ENCODE measurements around the gene CASP12. TPM values are rescaled to one million over a fixed set of nuclear protein-coding genes. Genes with fewer than 3 reads are reported as not detected.

Gene CASP12
- polyA plus RNA-seq, 2 of the 4 experiments (the other 2 are of a cell fraction): not detected

GRCh38 chr11:104925850-104926249 is 27.6 kb upstream of the CASP12 start:
- CTCF ChIA-PET: no interaction called here
- FAIRE-seq (no peak), ATAC-seq (no peak), DNase-seq (ENCODE audit: low read depth in 1 of 2, low spot score in 1 of 2) (no peak)
- H3K4me1 ChIP-seq: no peaks in the 10 kb centered on the region
- no CpG with 5 or more reads among the region's 6 CpGs for WGBS (ENCODE audit: missing lambda C conversion rate)
- H3K9me3 ChIP-seq: no peaks in the 10 kb centered on the region
- no peak overlapping the region for H3K27ac ChIP-seq
- no peak overlapping the region for H3K4me3 ChIP-seq
- TF ChIP-seq FOXS1 (CRISPR knock-in tag; IDR thresholded peaks at IDR 0.05) (no peak), CHD2 (IDR thresholded peaks at IDR 0.05; ENCODE audit: low read length, partially characterized antibody) (no peak), CBX2 (IDR thresholded peaks at IDR 0.05; ENCODE audit: borderline replicate concordance, low read depth) (no peak), PHF8 (IDR thresholded peaks at IDR 0.05; ENCODE audit: borderline replicate concordance, low read depth) (no peak), FOSB (CRISPR knock-in tag; IDR thresholded peaks at IDR 0.05) (no peak), POLR2AphosphoS2 (conservative IDR thresholded peaks at IDR 0.05; ENCODE audit: low read length) (no peak), REST (IDR thresholded peaks at IDR 0.05) (no peak), JUNB (IDR thresholded peaks at IDR 0.05) (no peak), FOSL2 (IDR thresholded peaks at IDR 0.05) (no peak), FOSL2 (CRISPR knock-in tag; IDR thresholded peaks at IDR 0.05) (no peak), ZFP36 (IDR thresholded peaks at IDR 0.05; ENCODE audit: borderline replicate concordance, partially characterized antibody) (no peak), PBX3 (IDR thresholded peaks at IDR 0.05) (no peak), SREBF2 (IDR thresholded peaks at IDR 0.05) (no peak)
- no peak overlapping the region for H3K4me2 ChIP-seq
- POLR2A ChIA-PET: no interaction called here

GRCh38 chr11:104918113-104918824 is 20.0 kb upstream of the CASP12 start:
- 16% methylated on average over 6 of the region's 6 CpGs for WGBS (ENCODE audit: missing lambda C conversion rate)
- TF ChIP-seq E2F6 (IDR thresholded peaks at IDR 0.05; ENCODE audit: borderline replicate concordance, low read depth) (no peak), PHF8 (IDR thresholded peaks at IDR 0.05; ENCODE audit: borderline replicate concordance, low read depth) (no peak), GATA3 (IDR thresholded peaks at IDR 0.05; ENCODE audit: borderline replicate concordance) (no peak), CBX2 (IDR thresholded peaks at IDR 0.05; ENCODE audit: borderline replicate concordance, low read depth) (no peak), ESRRA (IDR thresholded peaks at IDR 0.05; ENCODE audit: borderline replicate concordance, low read length) (no peak), BCL3 (IDR thresholded peaks at IDR 0.05) (no peak), PBX3 (IDR thresholded peaks at IDR 0.05) (no peak), RARB (CRISPR knock-in tag; IDR thresholded peaks at IDR 0.05) (no peak), MYC (IDR thresholded peaks at IDR 0.05; ENCODE audit: borderline replicate concordance, low read length) (no peak), CHD2 (IDR thresholded peaks at IDR 0.05; ENCODE audit: low read length, partially characterized antibody) (no peak), ZFP36 (IDR thresholded peaks at IDR 0.05; ENCODE audit: borderline replicate concordance, partially characterized antibody) (no peak)
- H3K4me1 ChIP-seq: no peaks in the 10 kb centered on the region
- DNase-seq (ENCODE audit: low read depth in 1 of 2, low spot score in 1 of 2) (no peak), FAIRE-seq (no peak), ATAC-seq (peak in 1 of 2 experiments; percentile 25; a peak in 1 of 6 replicates)
- H3K9me3 ChIP-seq: no peaks in the 10 kb centered on the region
- H3K4me3 ChIP-seq: peak overlapping the region; percentile 23
- no peak overlapping the region for H3K27ac ChIP-seq
- peak overlapping the region; percentile 44 for H3K4me2 ChIP-seq
- ChIA-PET POLR2A (no interaction called here), CTCF (no interaction called here)
